Measurements from ENCODE around the gene GALM.
"Not testable (repeated sequence)": the region's sequence is repeated elsewhere in the genome, so short reads cannot be mapped to it uniquely, and the experiment has no call there.

GALM gene

DNA sequence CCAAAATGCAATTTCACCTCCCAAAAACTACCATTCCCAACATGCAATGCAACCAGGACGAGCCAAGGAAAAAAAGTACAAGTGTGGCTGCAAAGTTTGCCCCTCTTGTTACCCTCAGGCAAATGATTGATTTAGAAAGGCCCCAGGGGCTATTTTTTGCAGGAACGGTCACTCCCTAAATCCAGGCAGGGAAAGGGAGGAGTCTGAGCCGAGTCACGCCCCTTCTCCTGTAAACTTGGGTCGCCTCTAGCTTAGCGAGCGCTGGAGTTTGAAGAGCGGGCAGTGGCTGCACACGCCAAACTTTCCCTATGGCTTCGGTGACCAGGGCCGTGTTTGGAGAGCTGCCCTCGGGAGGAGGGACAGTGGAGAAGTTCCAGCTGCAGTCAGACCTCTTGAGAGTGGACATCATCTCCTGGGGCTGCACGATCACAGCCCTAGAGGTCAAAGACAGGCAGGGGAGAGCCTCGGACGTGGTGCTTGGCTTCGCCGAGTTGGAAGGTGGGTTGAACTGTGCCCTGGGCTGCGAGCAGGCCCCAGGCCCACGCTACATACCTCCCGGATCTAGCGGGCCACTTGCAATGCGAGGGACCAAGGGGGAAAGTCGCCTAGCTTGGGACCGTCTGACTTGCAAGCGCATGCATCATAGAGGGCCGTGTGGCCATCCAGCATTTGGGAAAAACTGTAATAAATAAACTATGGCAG lies at the start of gene GALM:
TSS of gene GALM (plus strand) at position 261 of the 702 bp plus-strand sequence. CDS start at position 309, 48 bp downstream.
- DNase-seq: no peak

DNA sequence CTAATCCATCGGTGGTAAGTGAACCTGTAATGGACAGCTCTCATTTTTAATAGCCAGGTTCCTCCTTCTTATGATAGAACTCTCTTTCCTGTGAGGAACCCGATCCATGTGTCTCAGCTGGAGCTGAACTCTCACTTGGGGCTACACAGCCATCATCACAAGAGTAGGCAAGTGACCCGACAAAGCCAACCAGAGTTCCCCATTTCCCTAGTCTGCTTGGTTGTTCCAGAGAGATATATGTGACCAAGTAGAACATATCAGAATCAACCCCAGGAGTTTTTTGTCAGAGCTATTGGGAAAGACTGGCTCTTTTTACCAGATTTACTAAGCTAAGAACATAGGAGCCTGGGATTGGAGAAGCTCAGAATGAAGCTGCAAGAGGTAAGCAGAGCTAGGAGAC lies 48.6 kb upstream of the GALM start:
- DNase-seq: no peak

DNA sequence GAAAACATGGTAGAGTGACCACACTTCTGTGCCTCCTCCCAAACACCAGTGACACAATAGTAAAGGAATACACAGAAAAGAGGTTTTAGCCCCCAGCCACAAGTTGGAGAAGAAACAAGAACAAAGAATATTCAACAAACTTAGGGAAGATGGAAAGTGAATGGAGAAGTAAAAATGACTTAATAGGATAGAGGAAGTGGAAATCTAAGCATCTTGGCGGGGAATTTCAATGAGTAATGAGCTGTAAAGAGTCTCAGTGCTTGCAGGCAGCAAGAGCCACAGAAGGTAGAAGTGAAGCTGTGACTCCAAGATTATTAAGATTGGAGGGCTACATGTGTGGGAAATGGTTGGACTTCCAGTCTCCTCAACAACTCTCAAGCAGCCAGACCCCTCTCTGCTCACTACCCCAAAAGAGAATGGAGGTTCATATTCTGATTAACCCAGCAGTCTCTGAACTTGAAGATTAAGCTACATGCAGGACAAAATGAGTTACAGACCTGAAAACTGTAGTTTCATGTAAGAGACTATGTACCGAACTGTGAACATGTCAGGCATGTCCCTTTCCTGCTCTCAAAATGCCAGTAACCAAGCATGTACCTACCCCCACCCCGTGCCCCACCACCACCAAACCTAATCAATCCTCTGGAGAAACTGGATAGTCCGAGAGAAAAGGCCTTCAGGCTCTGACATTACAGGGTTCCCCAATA lies 46.3 kb upstream of the GALM start:
- DNase-seq: no peak

DNA sequence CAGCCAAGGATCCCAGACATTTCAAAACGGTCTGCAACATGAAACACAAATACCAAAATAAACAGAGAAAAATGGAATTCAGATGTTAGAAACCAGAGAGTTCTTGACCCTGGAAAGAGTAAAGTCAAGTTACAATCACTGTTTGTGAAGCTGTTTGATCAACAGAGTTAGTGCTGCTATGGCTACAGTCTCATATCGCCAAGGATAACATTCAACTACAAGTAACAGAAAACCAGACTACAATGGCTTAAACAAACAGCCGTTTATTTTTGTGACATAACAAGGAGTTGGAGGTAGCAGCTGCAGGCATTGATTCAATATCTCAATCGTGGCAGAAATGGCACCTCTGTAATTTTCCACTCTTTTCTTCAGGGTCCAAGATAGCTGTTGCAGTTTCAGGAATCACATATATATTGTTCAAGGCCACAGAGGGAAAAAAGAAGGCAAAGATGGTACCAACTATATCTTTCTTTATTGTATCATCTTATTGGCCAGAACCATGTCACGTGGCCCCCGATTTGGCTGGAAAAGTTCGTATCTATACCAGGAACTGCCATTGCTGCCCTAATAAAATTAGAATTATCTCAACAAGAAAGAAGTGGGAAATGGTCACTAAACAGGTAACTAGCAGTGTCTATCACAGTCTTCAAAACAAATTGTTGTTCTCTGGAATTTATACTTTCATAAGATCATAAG lies 45.5 kb upstream of the GALM start:
- DNase-seq: no peak

DNA sequence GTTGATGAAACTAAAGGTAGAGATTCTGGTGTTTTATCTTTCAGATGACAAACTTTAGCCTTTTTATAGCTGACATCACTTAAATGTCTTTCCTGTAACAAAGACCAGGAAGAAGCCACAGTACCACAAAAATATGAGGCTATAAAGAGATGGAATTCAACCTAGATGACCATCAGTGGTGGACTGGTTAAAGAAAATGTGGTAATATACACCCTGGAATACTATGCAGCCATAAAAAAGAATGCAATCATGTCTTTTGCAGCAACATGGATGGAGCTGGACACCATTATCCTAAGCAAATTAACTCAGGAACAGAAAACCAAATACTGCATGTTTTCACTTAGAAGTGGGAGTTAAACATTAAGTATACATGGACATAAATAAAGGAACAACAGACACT lies 44.9 kb upstream of the GALM start:
- DNase-seq: no peak

DNA sequence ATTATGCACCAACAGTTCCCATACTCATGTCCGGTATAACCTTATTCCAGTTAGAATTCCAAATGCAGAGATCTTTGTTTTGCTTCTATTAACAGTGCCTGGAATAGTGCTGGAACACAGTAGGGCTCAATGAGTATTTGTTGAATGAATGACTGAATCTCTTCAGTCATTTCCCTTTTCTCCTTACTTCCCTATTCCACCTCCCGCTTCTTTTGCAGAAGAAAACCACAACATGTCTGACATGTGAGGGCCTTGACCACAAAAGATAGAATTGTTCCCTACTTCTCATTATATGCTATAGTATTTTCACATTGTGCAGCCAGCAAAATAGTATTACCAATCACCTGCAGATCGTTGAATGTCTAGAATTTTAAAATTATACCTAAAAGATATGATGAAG lies 43.7 kb upstream of the GALM start:
- DNase-seq: no peak

DNA sequence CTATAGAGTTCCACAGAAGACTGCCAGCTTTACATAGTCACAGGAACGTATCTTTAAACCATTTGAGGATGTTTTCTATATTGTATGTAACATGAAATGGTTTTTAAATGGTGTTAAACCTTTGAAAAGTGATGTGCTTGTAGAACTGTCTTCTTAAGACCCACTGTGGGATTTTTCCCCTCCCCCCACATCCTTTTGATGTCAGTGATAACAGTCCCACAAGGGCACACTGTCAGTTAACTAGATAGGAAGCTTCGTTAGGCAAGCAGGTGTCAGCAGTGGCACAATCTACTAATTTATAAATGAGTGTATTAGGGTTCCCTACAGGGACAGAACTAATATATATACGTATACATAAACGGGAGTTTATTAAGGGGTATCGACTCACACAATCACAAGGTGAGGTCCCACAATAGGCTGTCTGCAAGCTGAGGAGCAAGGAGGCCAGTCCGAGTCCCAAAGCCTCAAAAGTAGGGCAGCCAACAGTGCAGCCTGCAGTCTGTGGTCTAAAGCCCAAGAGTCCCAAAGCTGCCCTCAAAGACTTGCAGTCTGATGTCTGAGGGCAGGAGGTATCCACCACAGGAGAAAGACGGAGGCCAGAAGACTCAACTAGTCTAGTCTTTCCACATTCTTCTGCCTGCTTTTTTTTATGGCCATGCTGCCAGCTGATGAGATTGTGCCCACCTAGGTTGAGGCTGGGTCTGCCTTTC lies 39.4 kb upstream of the GALM start:
- no peak for DNase-seq

DNA sequence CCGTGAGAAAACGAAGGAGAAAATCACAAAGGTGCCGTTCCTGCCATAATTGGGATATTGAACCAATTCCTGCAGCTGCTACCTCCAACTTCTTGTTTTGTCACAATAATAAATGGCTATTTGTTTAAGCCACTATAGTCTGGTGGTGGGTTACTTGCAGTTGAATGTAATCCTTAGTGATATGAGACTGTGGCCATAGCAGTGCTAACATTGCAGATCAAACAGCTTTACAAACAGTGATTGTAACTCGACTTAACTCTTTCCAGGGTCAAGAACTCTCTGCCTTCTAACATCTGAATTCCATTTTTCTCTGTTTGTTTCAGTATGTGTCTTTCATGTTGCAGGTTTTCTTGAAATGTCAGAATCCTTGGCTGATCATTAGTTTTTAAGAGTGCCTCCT lies 38.5 kb upstream of the GALM start:
- DNase-seq: no peak

DNA sequence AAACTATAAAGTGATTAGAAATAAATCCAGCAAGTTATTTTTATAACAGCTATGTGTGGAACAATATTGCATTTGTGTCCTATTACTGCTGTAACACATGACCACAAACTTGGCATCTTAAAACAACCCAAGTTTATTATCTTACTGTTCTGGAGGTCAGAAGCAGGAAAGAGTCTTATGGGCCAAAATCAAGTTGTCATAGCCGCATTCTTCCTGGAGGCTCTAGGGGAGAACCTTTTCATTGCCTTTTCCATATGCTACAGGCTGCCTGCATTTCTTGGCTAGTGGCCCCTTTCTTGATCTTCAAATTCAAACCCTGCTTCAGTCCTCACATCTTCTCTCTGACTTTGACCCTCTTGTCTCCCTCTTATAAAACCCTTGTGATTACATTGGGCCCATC lies 36.2 kb upstream of the GALM start:
- no peak for DNase-seq

DNA sequence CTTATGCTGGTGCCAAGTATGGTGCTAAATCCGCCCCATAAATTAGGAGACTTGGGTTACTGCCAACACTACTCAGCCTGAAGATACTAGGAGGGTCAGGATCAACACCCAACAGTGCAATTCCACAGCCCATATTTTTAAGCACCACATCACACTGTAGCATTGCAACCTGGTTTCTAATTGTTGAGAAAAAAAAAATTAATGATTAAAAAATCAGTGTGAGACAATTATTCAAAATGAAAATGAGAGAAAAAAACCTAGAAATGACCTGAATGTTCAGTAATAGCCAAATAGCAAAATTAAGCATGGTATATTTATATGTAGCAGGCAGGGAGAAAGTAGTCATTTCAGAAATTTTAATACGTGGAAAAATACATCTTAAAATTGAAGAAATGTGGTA lies 33.9 kb upstream of the GALM start:
- DNase-seq: no peak

DNA sequence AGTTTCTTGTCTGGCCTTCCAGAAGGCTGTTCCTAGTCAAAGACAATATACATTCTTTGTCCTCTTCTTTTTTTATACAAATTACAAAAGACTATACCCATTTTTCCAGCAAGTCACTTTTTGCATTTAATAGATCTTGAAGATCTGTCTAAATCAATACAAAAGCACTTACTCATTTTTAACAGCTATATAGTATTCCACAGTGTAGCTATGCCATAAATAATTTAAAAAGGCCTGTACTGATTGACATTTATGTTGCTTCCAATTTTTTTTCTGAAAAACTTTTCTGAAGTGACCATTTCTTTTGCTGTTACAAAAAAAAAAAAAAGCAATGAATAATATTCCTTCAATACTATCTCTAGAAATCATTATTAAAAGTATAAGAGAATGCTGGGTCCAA lies 32.9 kb upstream of the GALM start:
- DNase-seq: no peak

DNA sequence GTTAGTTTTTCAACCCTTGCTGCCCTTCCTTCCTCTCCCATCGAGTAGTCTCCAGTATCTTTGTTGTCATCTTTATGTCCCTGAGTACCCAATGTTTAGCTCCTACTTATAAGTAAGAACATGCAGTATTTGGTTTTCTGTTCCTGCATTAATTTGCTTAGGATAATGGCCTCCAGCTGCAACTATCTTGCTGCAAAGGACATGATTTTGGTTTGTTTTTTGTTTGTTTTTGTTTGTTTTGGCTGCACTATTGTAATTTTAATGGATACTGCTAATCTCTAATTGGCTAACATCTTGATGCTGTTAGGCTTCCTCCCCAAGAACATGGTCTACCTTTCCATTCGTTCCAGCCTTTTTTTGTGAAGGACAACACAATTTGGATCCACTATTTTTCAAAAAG lies 32.0 kb upstream of the GALM start:
- no peak for DNase-seq

DNA sequence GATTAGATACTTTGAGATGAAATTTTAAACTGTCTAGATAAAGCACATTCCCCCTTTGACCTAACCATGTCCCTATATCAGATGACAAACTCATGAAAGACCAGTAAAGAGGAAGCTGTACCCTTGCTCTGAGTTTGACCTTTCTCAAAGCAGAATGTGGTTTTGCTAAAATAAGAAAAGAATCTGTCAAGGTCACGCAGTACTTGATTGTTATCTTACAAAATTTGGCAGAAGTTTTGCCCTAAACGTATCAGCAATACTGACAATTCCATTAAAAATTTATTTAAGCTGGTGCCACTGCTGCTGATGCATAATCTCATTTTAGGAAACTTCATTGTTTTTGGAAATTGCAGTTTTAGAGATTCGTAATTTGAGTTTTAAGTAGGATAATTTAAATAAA lies 31.2 kb upstream of the GALM start:
- no peak for DNase-seq

DNA sequence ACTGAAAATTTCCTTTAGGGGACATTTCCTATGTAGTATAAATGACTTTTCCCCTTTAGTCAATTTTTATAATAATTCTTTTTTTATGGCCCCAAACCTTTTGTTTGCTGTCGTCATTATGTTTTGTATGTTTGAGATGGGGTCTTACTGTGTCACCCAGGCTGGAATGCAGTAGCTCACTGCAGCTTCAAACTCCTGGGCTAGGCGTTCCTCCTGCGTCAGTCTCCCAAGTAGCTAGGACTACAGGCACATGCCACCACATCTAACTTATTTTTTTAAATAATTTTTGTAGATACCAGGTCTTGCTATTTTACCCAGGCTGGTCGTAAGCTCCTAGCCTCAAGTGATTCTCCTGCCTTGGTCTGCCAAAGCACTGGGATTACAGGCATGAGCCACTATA lies 30.8 kb upstream of the GALM start:
- no peak for DNase-seq

DNA sequence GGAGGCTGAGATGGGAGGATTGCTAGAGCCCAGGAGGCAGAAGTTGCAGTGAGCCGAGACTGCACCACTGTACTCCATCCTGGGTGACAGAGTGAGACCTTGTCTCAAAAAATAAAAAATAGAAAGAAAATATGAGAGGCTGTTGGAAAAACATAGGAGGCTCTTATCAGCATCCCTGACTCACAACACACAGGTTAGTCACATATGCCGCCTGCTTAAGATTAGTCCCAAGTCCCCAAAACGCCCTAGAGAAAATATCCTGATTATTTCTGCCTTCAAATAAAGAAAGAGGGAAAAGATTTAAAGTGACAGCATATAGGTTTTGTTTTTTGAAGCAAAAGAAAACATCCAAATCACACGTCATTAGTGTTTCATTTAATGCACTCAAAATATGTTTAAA lies 29.8 kb upstream of the GALM start:
- DNase-seq: no peak

DNA sequence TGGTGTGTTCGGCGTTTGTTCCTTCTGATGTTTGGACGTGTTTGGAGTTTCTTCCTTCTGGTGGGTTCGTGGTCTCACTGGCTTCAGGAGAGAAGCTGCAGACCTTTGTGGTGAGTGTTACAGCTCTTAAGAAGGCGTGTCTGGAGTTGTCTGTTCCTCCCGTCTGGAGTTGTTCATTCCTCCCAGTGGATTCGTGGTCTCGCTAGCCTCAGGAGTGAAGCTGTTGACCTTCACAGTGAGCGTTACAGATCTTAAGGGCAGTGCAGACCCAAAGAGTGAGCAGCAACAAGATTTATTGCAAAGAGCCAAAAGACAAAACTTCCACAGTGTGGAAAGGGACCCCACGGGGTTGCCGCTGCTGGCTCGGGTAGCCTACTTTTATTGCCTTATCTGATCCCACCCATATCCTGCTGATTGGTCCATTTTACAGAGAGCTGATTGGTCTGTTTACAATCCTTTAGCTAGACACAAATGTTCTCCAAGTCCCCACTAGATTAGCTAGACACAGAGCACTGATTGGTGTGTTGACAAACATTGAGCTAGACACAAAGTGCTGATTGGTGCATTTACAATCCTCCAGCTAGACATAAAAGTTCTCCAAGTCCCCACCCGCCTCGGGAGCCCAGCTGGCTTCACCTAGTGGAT lies 23.4 kb upstream of the GALM start:
- DNase-seq: not testable (repeated sequence)

DNA sequence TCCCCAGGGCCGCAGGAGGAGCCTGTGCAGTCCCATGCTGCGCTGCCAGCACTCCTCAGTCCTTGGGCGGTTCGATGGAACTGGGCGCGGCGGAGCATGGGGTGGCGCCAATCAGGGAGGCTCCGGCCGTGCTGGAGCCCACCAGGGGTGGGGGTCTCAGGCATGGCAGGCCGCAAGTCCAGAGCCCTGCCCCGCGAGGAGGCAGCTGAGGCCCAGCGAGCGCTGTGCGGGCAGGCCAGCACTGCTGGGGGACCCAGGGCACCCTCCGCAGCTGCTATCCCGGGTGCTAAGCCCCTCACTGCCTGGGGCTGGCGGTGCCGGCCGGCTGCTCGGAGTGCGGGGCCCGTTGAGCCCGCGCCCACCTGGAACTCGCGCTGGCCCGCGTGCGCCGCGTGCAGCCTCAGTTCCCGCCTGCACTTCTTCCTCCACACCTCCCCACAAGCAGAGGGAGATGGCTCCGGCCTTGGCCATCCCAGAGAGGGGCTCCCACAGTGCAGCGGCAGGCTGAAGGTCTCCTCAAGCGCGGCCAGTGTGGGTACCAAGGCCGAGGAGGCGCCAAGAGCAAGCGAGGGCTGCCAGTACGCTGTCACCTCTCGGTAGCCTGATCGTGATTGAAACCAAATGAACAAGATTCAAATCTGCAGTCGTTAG lies 22.8 kb upstream of the GALM start:
- no peak for DNase-seq

DNA sequence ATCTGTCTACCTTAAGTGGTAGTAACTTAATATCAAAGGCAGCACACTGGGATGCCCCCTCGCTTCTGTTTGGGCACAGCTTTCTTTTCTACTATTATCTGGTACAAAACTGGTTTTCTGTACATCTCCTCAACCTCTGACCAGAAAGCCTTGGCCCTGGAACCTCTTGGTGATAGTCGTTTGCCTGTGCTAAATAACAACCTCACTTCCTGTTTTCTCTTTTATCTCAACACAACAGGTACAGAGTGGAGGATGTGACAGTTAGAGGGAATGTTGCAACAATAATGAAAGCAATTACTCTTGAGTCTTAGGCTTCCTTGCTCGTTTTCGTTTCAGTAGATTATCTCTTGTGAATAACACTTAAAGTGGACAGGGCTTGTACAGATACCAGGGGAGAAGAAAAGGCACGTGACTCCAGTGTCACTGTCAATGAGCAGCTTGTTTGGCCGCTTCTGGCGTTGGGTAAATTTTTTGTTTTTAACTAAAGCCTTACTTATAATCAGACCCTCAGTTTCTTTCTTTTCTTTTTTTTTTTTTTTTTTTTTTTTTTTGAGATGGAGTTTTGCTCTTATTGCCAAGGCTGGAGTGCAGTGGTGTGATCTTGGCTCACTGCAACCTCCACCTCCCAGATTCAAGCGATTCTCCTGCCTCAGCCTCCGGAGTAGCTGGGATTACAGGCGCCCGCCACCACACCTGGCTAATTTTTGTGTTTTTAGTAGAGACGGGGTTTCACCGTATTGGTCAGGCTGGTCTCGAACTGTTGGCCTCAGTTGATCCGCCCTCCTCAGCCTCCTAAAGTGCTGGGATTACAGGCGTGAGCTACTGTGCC lies 22.0 kb upstream of the GALM start:
- not testable (repeated sequence) for DNase-seq

DNA sequence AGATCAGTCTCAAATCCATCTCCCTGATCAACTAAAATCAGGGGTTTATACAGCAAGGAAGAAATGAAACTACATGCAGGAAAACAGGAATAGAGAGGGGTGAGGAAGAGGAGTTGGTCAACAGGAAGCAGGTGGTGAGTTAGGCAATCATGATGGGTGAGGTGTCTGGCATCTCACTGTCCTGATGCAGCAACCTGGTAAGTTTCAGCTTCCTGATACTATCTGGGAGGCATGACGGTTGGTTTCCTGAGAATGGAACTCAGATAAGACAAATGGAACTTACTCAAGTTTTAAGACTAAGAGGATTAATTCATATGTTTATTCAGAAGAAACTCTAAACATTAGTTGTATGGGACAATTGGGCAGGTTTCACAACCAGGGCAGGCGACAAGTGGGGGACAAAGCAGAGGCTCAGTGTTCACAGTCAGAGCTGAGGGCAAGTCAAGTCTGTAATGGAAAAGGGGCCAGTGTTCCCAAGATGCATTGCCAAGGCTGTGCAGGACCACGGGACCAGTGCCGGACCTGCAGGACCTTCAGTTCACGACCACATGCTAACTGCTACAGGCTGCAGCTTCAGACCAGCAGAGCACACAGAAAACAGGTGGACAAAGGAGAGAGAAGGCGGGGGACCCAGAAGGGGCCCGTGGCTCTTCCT lies 17.7 kb upstream of the GALM start:
- no peak for DNase-seq

DNA sequence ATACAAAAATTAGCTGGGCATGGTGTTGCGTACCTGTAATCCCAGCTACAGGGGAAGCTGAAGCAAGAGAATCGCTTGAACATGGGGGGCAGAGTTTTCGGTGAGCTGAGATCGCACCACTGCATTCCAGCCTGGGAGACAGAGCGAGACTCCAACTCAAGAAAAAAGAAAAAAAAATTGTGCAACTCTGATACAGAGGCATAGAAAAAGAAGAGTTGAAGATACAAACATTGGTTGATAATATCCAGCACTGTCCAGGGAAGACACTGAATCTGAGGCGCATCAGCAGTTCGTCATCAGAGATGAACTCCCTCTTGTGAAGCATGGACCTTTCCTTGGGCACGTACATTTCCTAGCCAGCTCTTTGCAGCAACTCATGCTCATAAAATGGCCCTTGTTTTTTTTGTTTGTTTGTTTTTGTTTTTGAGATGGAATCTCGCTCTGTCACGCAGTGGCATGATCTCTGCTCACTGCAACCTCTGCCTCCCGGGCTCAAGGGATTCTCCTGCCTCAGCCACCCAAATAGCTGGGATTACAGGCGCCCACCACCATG lies 16.7 kb upstream of the GALM start:
- no peak for DNase-seq

DNA sequence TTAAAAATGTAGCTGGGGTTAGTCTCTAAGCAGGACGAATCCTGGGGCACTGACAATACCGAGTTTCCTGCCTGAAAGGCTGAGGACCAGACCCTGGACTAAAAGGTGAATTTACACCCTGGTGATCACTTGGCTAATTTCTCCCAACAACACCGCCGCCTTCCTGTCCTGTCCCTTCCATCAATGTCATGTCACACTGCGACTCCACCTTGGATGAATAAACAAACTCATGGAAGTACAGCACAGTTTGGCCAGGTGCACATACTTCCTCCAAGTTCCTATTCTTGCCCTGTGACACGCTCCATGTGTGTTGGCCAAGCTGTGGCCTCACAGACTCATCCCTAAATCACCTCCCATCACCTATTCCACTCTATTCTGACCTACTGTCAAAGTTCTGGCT lies 15.9 kb upstream of the GALM start:
- no peak for DNase-seq

Measured in NCI-H1436 treated with DMSO at 0.1 percent for 48 hours (cell line).